Osteoblast (primary cell): Measurements from ENCODE around the gene SENP5. TPM values are rescaled to one million over a fixed set of nuclear protein-coding genes. Genes with fewer than 3 reads are reported as not detected.
"Not testable (repeated sequence)": the region's sequence is repeated elsewhere in the genome, so short reads cannot be mapped to it uniquely, and the experiment has no call there.

Source experiments
- DNase-seq: peaks from one replicate; pipeline ENCODE4 v3.0.0; 2011; ENCODE audit warnings: low spot score, mixed read lengths; ENCODE audit not compliant: insufficient read length; ENCODE audit errors: missing footprints
- H2AFZ ChIP-seq: 2 replicates; pipeline ENCODE4 v1.6.0; 2011; ENCODE audit warnings: mild to moderate bottlenecking, low read length
- H3K27ac ChIP-seq: 2 replicates; pipeline ENCODE4 v1.5.1; 2011; ENCODE audit warnings: mild to moderate bottlenecking, low read depth, low read length, moderate library complexity
- H3K27me3 ChIP-seq: 2 replicates; pipeline ENCODE4 v1.6.0; 2012; ENCODE audit warnings: mild to moderate bottlenecking, control low read depth, inconsistent platforms, low read length, moderate library complexity; ENCODE audit not compliant: insufficient read depth
- H3K36me3 ChIP-seq: 2 replicates; pipeline ENCODE4 v1.5.1; 2011; ENCODE audit warnings: mild to moderate bottlenecking, low read length, control low read depth, moderate library complexity; ENCODE audit not compliant: insufficient read depth
- H3K4me1 ChIP-seq: 2 replicates; pipeline ENCODE4 v1.5.1; 2011; ENCODE audit warnings: mild to moderate bottlenecking, low read length, control low read depth, moderate library complexity; ENCODE audit not compliant: insufficient read depth
- H3K4me2 ChIP-seq: 2 replicates; pipeline ENCODE4 v1.6.0; 2011; ENCODE audit warnings: mild to moderate bottlenecking, low read length; ENCODE audit not compliant: insufficient read depth
- H3K4me3 ChIP-seq: fragments of 200-600 bp; sonication (generic); 3 replicates; pipeline ENCODE4 v1.5.1; 2012; ENCODE audit warnings: mild to moderate bottlenecking, low read length, inconsistent platforms; ENCODE audit not compliant: insufficient read depth
- H3K79me2 ChIP-seq: 2 replicates; pipeline ENCODE4 v1.6.0; 2012; ENCODE audit warnings: mild to moderate bottlenecking, low read length, control low read depth, inconsistent platforms; ENCODE audit not compliant: insufficient read depth
- H3K9me3 ChIP-seq: 2 replicates; pipeline ENCODE4 v1.5.1; 2011; ENCODE audit warnings: low read depth, low read length, control low read depth
- H4K20me1 ChIP-seq: 2 replicates; pipeline ENCODE4 v1.6.0; 2012; ENCODE audit warnings: mild to moderate bottlenecking, low read length, control low read depth; ENCODE audit not compliant: insufficient read depth
- CTCF ChIP-seq: IDR thresholded peaks from 2 replicates; pipeline ENCODE4 v1.5.1; 2011; ENCODE audit warnings: mild to moderate bottlenecking, low read depth, low read length, moderate library complexity; ENCODE audit errors: extremely low read depth
- total RNA-seq: library from RNA; depleted of rRNA; stranded (reverse); fragments of >200 nt; gene quantifications from 2 replicates; pipeline ENCODE4 v1.2.3, GENCODE V29; 2012

Gene SENP5
- total RNA-seq, 1 donor, result 43.4 TPM

GRCh38 chr3:196837819-196838420 lies 29.8 kb upstream of the SENP5 start:
- no peaks in the 10 kb centered on the region for H3K9me3 ChIP-seq
- H3K4me2 ChIP-seq, result no peak overlapping the region
- H3K4me3 ChIP-seq, result no peak overlapping the region
- no peaks in the 10 kb centered on the region for H4K20me1 ChIP-seq
- no peak overlapping the region for H2AFZ ChIP-seq
- peak; percentile 94 for TF ChIP-seq CTCF
- H3K36me3 ChIP-seq, result no peaks in the 10 kb centered on the region
- H3K79me2 ChIP-seq, result no peaks in the 10 kb centered on the region
- peak; percentile 82 for DNase-seq
- H3K4me1 ChIP-seq, result no peaks in the 10 kb centered on the region
- no peak overlapping the region for H3K27ac ChIP-seq
- H3K27me3 ChIP-seq, result no peaks in the 10 kb centered on the region

GRCh38 chr3:196839351-196839750 lies 28.4 kb upstream of the SENP5 start:
- DNase-seq, H2AFZ ChIP-seq, H3K4me2 ChIP-seq, H3K4me3 ChIP-seq, H3K4me1 ChIP-seq, H3K9me3 ChIP-seq, H4K20me1 ChIP-seq, H3K27me3 ChIP-seq, H3K27ac ChIP-seq, H3K36me3 ChIP-seq, H3K79me2 ChIP-seq: not testable (repeated sequence)

GRCh38 chr3:196842567-196843434 lies 24.9 kb upstream of the SENP5 start:
- H3K27me3 ChIP-seq, result no peaks in the 10 kb centered on the region
- no peaks in the 10 kb centered on the region for H3K4me1 ChIP-seq
- H4K20me1 ChIP-seq, result no peaks in the 10 kb centered on the region
- H3K9me3 ChIP-seq, result no peaks in the 10 kb centered on the region
- no peaks in the 10 kb centered on the region for H3K36me3 ChIP-seq
- no peak overlapping the region for H3K27ac ChIP-seq
- no peak for TF ChIP-seq CTCF
- peak overlapping the region; percentile 61 for H3K4me2 ChIP-seq
- H3K4me3 ChIP-seq, result peak overlapping the region; percentile 7
- H2AFZ ChIP-seq, result peak overlapping the region; percentile 68
- no peaks in the 10 kb centered on the region for H3K79me2 ChIP-seq
- DNase-seq, result no peak

- no peaks in the 10 kb centered on the region for H3K9me3 ChIP-seq
- no peak for TF ChIP-seq CTCF
- no peak overlapping the region for H3K27ac ChIP-seq
- no peaks in the 10 kb centered on the region for H3K4me1 ChIP-seq
- H3K79me2 ChIP-seq, result no peaks in the 10 kb centered on the region
- no peaks in the 10 kb centered on the region for H4K20me1 ChIP-seq
- H3K4me2 ChIP-seq, result no peak overlapping the region
- H3K36me3 ChIP-seq, result no peaks in the 10 kb centered on the region
- H3K4me3 ChIP-seq, result no peak overlapping the region
- H3K27me3 ChIP-seq, result no peaks in the 10 kb centered on the region
- no peak overlapping the region for H2AFZ ChIP-seq
- DNase-seq, result no peak
Observed at GRCh38 chr3:196843435-196844110, 24.1 kb upstream of the SENP5 start.

GRCh38 chr3:196844235-196845219 lies 23.2 kb upstream of the SENP5 start:
- H3K79me2 ChIP-seq, H3K36me3 ChIP-seq, H3K4me2 ChIP-seq, H3K9me3 ChIP-seq, DNase-seq, H3K27me3 ChIP-seq, H2AFZ ChIP-seq, H3K4me3 ChIP-seq, H3K27ac ChIP-seq, H4K20me1 ChIP-seq, H3K4me1 ChIP-seq: not testable (repeated sequence)

- not testable (repeated sequence) for H4K20me1 ChIP-seq, H3K79me2 ChIP-seq, H3K36me3 ChIP-seq, H3K4me3 ChIP-seq, H3K4me1 ChIP-seq, H3K9me3 ChIP-seq, H3K27ac ChIP-seq, H2AFZ ChIP-seq, H3K4me2 ChIP-seq, DNase-seq, H3K27me3 ChIP-seq
Observed at GRCh38 chr3:196848375-196848774, 19.3 kb upstream of the SENP5 start.
